Keratinocyte (primary cell): ENCODE data around the gene OR2C3. TPM values are rescaled to one million over a fixed set of nuclear protein-coding genes. Genes with fewer than 3 reads are reported as not detected.

ENCODE experiments used
- DNase-seq: peaks from one replicate; pipeline ENCODE4 v3.0.0-alpha.2; 2011; ENCODE audit warnings: low read depth, missing footprints, low spot score
- FAIRE-seq: peaks from 2 replicates; lab custom pipeline; 2011; peaks lifted over from hg19 to GRCh38; lab: Jason Lieb, UNC
- H2AFZ ChIP-seq: 2 replicates; pipeline ENCODE4 v1.6.0; 2012; ENCODE audit warnings: low read length, control low read depth, inconsistent platforms; ENCODE audit not compliant: control insufficient read depth
- H3K27ac ChIP-seq: 2 replicates; pipeline ENCODE4 v1.5.1; 2011; ENCODE audit warnings: low read length; ENCODE audit not compliant: control insufficient read depth, insufficient read depth
- H3K27me3 ChIP-seq: 3 replicates; pipeline ENCODE4 v1.6.0; 2011; ENCODE audit warnings: low read length; ENCODE audit not compliant: control insufficient read depth, insufficient read depth; ENCODE audit errors: extremely low read depth
- H3K36me3 ChIP-seq, 2 experiments: 2 replicates in 1 of 2; 3 replicates in 1 of 2; pipeline ENCODE4 v1.5.1; 2011; ENCODE audit warnings: low read length in 2 of 2, mild to moderate bottlenecking in 1 of 2; ENCODE audit not compliant: control insufficient read depth in 2 of 2, insufficient read depth in 2 of 2; ENCODE audit errors: extremely low read depth in 1 of 2
- H3K4me1 ChIP-seq: 3 replicates; pipeline ENCODE4 v1.5.1; 2011; ENCODE audit warnings: low read length; ENCODE audit not compliant: control insufficient read depth, insufficient read depth; ENCODE audit errors: extremely low read depth
- H3K4me2 ChIP-seq: 3 replicates; pipeline ENCODE4 v1.6.0; 2011; ENCODE audit warnings: low read depth, low read length; ENCODE audit not compliant: control insufficient read depth, insufficient read depth; ENCODE audit errors: extremely low read depth
- H3K4me3 ChIP-seq, 3 experiments: fragments of 200-600 bp in 1 of 3; sonication (generic) in 1 of 3; 2 replicates in 2 of 3; 3 replicates in 1 of 3; pipeline ENCODE4 v1.5.1; 2011 to 2016; ENCODE audit warnings: low read length in 3 of 3, mild to moderate bottlenecking in 3 of 3, control low read depth in 2 of 3, inconsistent platforms in 1 of 3, low read depth in 1 of 3, mixed read lengths in 1 of 3, mixed run types in 1 of 3, moderate library complexity in 1 of 3; ENCODE audit not compliant: control insufficient read depth in 2 of 3, insufficient read depth in 2 of 3; ENCODE audit errors: extremely low read depth in 1 of 3
- H3K79me2 ChIP-seq: 2 replicates; pipeline ENCODE4 v1.6.0; 2012; ENCODE audit warnings: low read length; ENCODE audit not compliant: control insufficient read depth, insufficient read depth
- H3K9ac ChIP-seq: 3 replicates; pipeline ENCODE4 v1.6.0; 2011; ENCODE audit warnings: low read length; ENCODE audit not compliant: control insufficient read depth, insufficient read depth; ENCODE audit errors: extremely low read depth
- H3K9me1 ChIP-seq: 3 replicates; pipeline ENCODE4 v1.6.0; 2011; ENCODE audit warnings: low read length; ENCODE audit not compliant: control insufficient read depth, insufficient read depth; ENCODE audit errors: extremely low read depth
- H3K9me3 ChIP-seq: 2 replicates; pipeline ENCODE4 v1.5.1; 2012; ENCODE audit warnings: low read depth, low read length; ENCODE audit not compliant: control insufficient read depth
- H4K20me1 ChIP-seq: 3 replicates; pipeline ENCODE4 v1.6.0; 2011; ENCODE audit warnings: low read length; ENCODE audit not compliant: control insufficient read depth, insufficient read depth; ENCODE audit errors: extremely low read depth
- EZH2 ChIP-seq: IDR thresholded peaks from one replicate; pipeline ENCODE4 v1.6.1; 2012; ENCODE audit warnings: inconsistent platforms, mild to moderate bottlenecking, low read length, moderate library complexity
- dilution Hi-C: fragments of 300-500 bp; cut with MboI; formaldehyde crosslinking; loops from one replicate; pipeline ENCODE4 v1.7.0; 2020; ENCODE audit warnings: low sequenced_read_pairs; ENCODE audit not compliant: extremely low pct_ligation_motif_present
- polyA plus RNA-seq, 5 experiments: library from polyadenylated mRNA; depleted of rRNA in 3 of 5; stranded (reverse) in 3 of 5; stranded (forward) in 1 of 5; unstranded in 1 of 5; fragments of >200 nt; gene quantifications; 1 replicate in 1 of 5; 2 replicates in 3 of 5; 3 replicates in 1 of 5; pipeline versions ENCODE4 v1.2.1 to v1.2.3, GENCODE V29; 2011 to 2012; ENCODE audit warnings: missing spikeins in 2 of 5, low read depth in 1 of 5, low replicate concordance in 1 of 5
- TF ChIP-seq, protein P1 (sequence below), 3 experiments: IDR thresholded peaks in 1 of 3; conservative IDR thresholded peaks in 1 of 3; optimal IDR thresholded peaks in 1 of 3; 2 replicates in 2 of 3; 3 replicates in 1 of 3; pipeline versions ENCODE3 to v1.5.1; 2011; ENCODE audit warnings: low read length in 3 of 3, mild to moderate bottlenecking in 3 of 3, moderate library complexity in 2 of 3, control low read depth in 1 of 3, inconsistent platforms in 1 of 3; ENCODE audit not compliant: insufficient read depth in 2 of 3; ENCODE audit errors: extremely low read depth in 1 of 3

Gene OR2C3
- polyA plus RNA-seq, 1 donor (not counting 4 experiments of a cell fraction or from before 2014, with no cell fraction given), result not detected

DNA sequence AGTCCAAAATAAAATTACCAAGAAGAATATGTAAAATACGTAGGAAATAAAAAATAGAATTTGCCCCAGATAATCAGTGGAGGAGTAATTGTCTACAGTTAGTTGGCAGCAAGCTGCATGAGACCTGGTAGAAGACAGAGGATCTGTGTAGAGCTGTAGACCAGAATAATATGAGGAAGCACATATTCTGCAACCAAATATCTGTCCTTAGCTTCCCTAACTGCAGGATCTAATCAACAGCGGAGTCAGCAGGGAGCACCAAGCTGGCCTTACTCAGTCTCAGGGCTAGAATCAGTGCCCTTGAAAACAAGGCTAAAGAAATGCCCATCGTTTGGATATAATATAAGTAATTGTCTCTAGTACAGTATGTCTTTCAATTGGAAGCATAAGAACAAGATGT lies 6.6 kb upstream of the OR2C3 start:
- TF ChIP-seq EZH2, result no peak
- TF ChIP-seq, protein P1, sequence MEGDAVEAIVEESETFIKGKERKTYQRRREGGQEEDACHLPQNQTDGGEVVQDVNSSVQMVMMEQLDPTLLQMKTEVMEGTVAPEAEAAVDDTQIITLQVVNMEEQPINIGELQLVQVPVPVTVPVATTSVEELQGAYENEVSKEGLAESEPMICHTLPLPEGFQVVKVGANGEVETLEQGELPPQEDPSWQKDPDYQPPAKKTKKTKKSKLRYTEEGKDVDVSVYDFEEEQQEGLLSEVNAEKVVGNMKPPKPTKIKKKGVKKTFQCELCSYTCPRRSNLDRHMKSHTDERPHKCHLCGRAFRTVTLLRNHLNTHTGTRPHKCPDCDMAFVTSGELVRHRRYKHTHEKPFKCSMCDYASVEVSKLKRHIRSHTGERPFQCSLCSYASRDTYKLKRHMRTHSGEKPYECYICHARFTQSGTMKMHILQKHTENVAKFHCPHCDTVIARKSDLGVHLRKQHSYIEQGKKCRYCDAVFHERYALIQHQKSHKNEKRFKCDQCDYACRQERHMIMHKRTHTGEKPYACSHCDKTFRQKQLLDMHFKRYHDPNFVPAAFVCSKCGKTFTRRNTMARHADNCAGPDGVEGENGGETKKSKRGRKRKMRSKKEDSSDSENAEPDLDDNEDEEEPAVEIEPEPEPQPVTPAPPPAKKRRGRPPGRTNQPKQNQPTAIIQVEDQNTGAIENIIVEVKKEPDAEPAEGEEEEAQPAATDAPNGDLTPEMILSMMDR (optimal IDR thresholded peaks at IDR 0.05 in 1 of 3, IDR thresholded peaks at IDR 0.05 in 1 of 3, conservative IDR thresholded peaks at IDR 0.05 in 1 of 3; ENCODE audit: extremely low read depth in 1 of 3, insufficient read depth in 2 of 3, low read length in 3 of 3), result no peak
- Histone ChIP-seq H3K27me3 (no peaks in the 10 kb centered on the region), H3K27ac (no peak overlapping the region), H3K4me2 (no peak overlapping the region), H3K36me3 (no peaks in the 10 kb centered on the region), H3K4me3 (no peak overlapping the region), H3K9me1 (no peaks in the 10 kb centered on the region), H2AFZ (no peak overlapping the region), H3K9me3 (peaks cover 2% of the 10 kb centered on the region), H3K79me2 (no peaks in the 10 kb centered on the region), H3K4me1 (no peaks in the 10 kb centered on the region), H3K9ac (no peak overlapping the region), H4K20me1 (no peaks in the 10 kb centered on the region)
- dilution Hi-C loops, result no loop called here
- FAIRE-seq (no peak), DNase-seq (no peak)

DNA sequence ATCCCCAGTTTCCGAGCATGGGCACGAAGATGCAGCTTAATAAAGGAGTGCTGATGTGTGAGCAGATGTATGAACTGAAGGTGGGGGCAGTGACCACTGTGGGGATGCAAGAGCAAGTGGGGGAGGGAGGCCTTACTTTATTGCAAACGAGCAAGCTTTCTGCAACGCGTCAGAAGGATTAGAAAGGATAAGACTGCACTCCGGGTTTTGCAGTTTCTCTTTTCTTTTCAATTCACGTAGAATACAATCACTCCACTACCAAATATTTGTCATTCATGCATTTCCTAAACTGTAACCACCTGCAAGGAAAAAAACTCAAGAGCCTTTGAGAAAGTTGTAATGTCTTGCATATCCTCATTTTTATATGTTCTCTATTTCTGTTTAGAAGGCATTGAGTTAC lies 4.3 kb upstream of the OR2C3 start:
- dilution Hi-C loops, result no loop called here
- Histone ChIP-seq H2AFZ (no peak overlapping the region), H3K4me2 (no peak overlapping the region), H3K36me3 (no peaks in the 10 kb centered on the region), H3K9me1 (no peaks in the 10 kb centered on the region), H3K4me3 (no peak overlapping the region), H3K79me2 (no peaks in the 10 kb centered on the region), H3K4me1 (no peaks in the 10 kb centered on the region), H3K9ac (no peak overlapping the region), H3K27ac (no peak overlapping the region), H4K20me1 (no peaks in the 10 kb centered on the region), H3K27me3 (no peaks in the 10 kb centered on the region), H3K9me3 (no peaks in the 10 kb centered on the region)
- TF ChIP-seq, protein P1 (optimal IDR thresholded peaks at IDR 0.05 in 1 of 3, IDR thresholded peaks at IDR 0.05 in 1 of 3, conservative IDR thresholded peaks at IDR 0.05 in 1 of 3; ENCODE audit: extremely low read depth in 1 of 3, insufficient read depth in 2 of 3, low read length in 3 of 3), result no peak
- no peak for TF ChIP-seq EZH2
- no peak for FAIRE-seq
- DNase-seq, result no peak
